ENCODE data around the gene GNPDA1. TPM values are rescaled to one million over a fixed set of nuclear protein-coding genes. Genes with fewer than 3 reads are reported as not detected.

GNPDA1 gene
- total and polyA plus RNA-seq, 2 donors from 2014 or later = 30.1 to 76.6 TPM

GRCh38 chr5:141954194-141954593 is 58.6 kb downstream of the GNPDA1 start:
- DNase-seq (no peak), FAIRE-seq (no peak)
- no peaks in the 10 kb centered on the region for H3K9me3 ChIP-seq (ENCODE audit: control insufficient read depth in 2 of 3, insufficient read depth in 1 of 3, low read length in 3 of 3)
- TF ChIP-seq CTCF (IDR thresholded peaks at IDR 0.05; ENCODE audit: borderline replicate concordance, extremely low read depth, insufficient read depth) = no peak
- H3K9ac ChIP-seq (ENCODE audit: low read length in 3 of 3) = no peak overlapping the region
- peaks cover 0 to 16% (median 0%) of the 10 kb centered on the region in 3 donors for H3K4me1 ChIP-seq (ENCODE audit: control insufficient read depth in 2 of 3, insufficient read depth in 2 of 3, low read depth in 1 of 3, low read length in 3 of 3)
- intact Hi-C loops (cut with DNase I) = loop anchor here (10.0 kb wide), 1 partner anchor 259 kb away; no protein-coding TSS in a partner anchor
- H3K36me3 ChIP-seq (ENCODE audit: control insufficient read depth in 2 of 3, insufficient read depth in 3 of 3, low read length in 3 of 3) = no peaks in the 10 kb centered on the region
- H3K27me3 ChIP-seq (ENCODE audit: control insufficient read depth, insufficient read depth, low read length) = no peaks in the 10 kb centered on the region
- H3K4me3 ChIP-seq (ENCODE audit: low read length in 3 of 3) = peak overlapping the region; percentile 18 to 57 (median 48)
- no peak overlapping the region for H3K27ac ChIP-seq (ENCODE audit: low read depth in 2 of 2, low read length in 2 of 2)

GRCh38 chr5:141952020-141952419 is 60.8 kb downstream of the GNPDA1 start:
- no peaks in the 10 kb centered on the region for H3K36me3 ChIP-seq (ENCODE audit: control insufficient read depth in 2 of 3, insufficient read depth in 3 of 3, low read length in 3 of 3)
- FAIRE-seq (no peak), DNase-seq (no peak)
- no peak for TF ChIP-seq CTCF (IDR thresholded peaks at IDR 0.05; ENCODE audit: borderline replicate concordance, extremely low read depth, insufficient read depth)
- H3K27me3 ChIP-seq (ENCODE audit: control insufficient read depth, insufficient read depth, low read length) = no peaks in the 10 kb centered on the region
- no peak overlapping the region for H3K4me3 ChIP-seq (ENCODE audit: low read length in 3 of 3)
- H3K9me3 ChIP-seq (ENCODE audit: control insufficient read depth in 2 of 3, insufficient read depth in 1 of 3, low read length in 3 of 3) = no peaks in the 10 kb centered on the region
- intact Hi-C loops (cut with DNase I) = loop anchor here (10.0 kb wide), 1 partner anchor 257 kb away; no protein-coding TSS in a partner anchor
- peaks cover 0 to 12% (median 0%) of the 10 kb centered on the region in 3 donors for H3K4me1 ChIP-seq (ENCODE audit: control insufficient read depth in 2 of 3, insufficient read depth in 2 of 3, low read depth in 1 of 3, low read length in 3 of 3)
- H3K27ac ChIP-seq (ENCODE audit: low read depth in 2 of 2, low read length in 2 of 2) = no peak overlapping the region
- no peak overlapping the region for H3K9ac ChIP-seq (ENCODE audit: low read length in 3 of 3)

GRCh38 chr5:141951332-141951781 is 61.5 kb downstream of the GNPDA1 start:
- DNase-seq = peak in 4 of 5 donors; percentile 36 to 84 (median 50)
- H3K27ac ChIP-seq (ENCODE audit: low read depth in 2 of 2, low read length in 2 of 2) = no peak overlapping the region

More at GRCh38 chr5:141951332-141951781, 61.5 kb downstream of the GNPDA1 start:
- Histone ChIP-seq H3K36me3 (ENCODE audit: control insufficient read depth in 2 of 3, insufficient read depth in 3 of 3, low read length in 3 of 3) (no peaks in the 10 kb centered on the region), H3K27me3 (ENCODE audit: control insufficient read depth, insufficient read depth, low read length) (no peaks in the 10 kb centered on the region), H3K4me3 (ENCODE audit: low read length in 3 of 3) (no peak overlapping the region), H3K9me3 (ENCODE audit: control insufficient read depth in 2 of 3, insufficient read depth in 1 of 3, low read length in 3 of 3) (no peaks in the 10 kb centered on the region), H3K9ac (ENCODE audit: low read length in 3 of 3) (no peak overlapping the region), H3K4me1 (ENCODE audit: control insufficient read depth in 2 of 3, insufficient read depth in 2 of 3, low read depth in 1 of 3, low read length in 3 of 3) (peaks cover 0 to 9% (median 0%) of the 10 kb centered on the region in 3 donors)
- no peak for FAIRE-seq
- intact Hi-C loops (cut with DNase I) = loop anchor here (10.0 kb wide), 1 partner anchor 257 kb away; no protein-coding TSS in a partner anchor
- no peak for TF ChIP-seq CTCF (IDR thresholded peaks at IDR 0.05; ENCODE audit: borderline replicate concordance, extremely low read depth, insufficient read depth)

Other genes starting within 250 kb of the GNPDA1 start
- 147 TPM for gene PCDH1, start 134.6 kb downstream of the GNPDA1 start, total RNA-seq
- 37.3 TPM for gene PCDH1, start 134.6 kb downstream of the GNPDA1 start, polyA plus RNA-seq (ENCODE audit: insufficient read depth, low read depth, low replicate concordance)
- 82.3 TPM for gene DELE1, start 89.2 kb downstream of the GNPDA1 start, total RNA-seq
- gene DELE1, start 89.2 kb downstream of the GNPDA1 start, polyA plus RNA-seq (ENCODE audit: insufficient read depth, low read depth, low replicate concordance) = 67.7 TPM
- 14.1 TPM for gene PCDH12, start 54.8 kb downstream of the GNPDA1 start, total RNA-seq
- gene PCDH12, start 54.8 kb downstream of the GNPDA1 start, polyA plus RNA-seq (ENCODE audit: insufficient read depth, low read depth, low replicate concordance) = 7.4 TPM
- 69.3 TPM for gene RNF14, start 43.9 kb downstream of the GNPDA1 start, total RNA-seq
- gene RNF14, start 43.9 kb downstream of the GNPDA1 start, polyA plus RNA-seq (ENCODE audit: insufficient read depth, low read depth, low replicate concordance) = 53.5 TPM
- 107 TPM for gene NDFIP1, start 95.8 kb upstream of the GNPDA1 start, total RNA-seq
- gene NDFIP1, start 95.8 kb upstream of the GNPDA1 start, polyA plus RNA-seq (ENCODE audit: insufficient read depth, low read depth, low replicate concordance) = 92.8 TPM